C4-2B (cell line): ENCODE results near the gene RBM42.

Experiments
- CTCF ChIP-seq: fragments of 450-650 bp; conservative IDR thresholded peaks from 2 replicates; pipeline ENCODE4 v1.5.1; 2017; ENCODE audit warnings: mild to moderate bottlenecking
- ZFX ChIP-seq: fragments of 450-650 bp; IDR thresholded peaks from 2 replicates; pipeline ENCODE4 v1.6.1; 2017

- TF ChIP-seq CTCF (no peak), ZFX (no peak)
These were observed 6.1 kb upstream of the RBM42 start for GRCh38 chr19:35622750-35623149.
